ENCODE data around the gene CHAF1B. TPM values are rescaled to one million over a fixed set of nuclear protein-coding genes. Genes with fewer than 3 reads are reported as not detected.

CHAF1B gene
- total and polyA plus RNA-seq, 2 of the 8 experiments (the other 6 are each of a cell fraction or from before 2014, with no cell fraction given): 11.8 to 23.1 TPM

DNA sequence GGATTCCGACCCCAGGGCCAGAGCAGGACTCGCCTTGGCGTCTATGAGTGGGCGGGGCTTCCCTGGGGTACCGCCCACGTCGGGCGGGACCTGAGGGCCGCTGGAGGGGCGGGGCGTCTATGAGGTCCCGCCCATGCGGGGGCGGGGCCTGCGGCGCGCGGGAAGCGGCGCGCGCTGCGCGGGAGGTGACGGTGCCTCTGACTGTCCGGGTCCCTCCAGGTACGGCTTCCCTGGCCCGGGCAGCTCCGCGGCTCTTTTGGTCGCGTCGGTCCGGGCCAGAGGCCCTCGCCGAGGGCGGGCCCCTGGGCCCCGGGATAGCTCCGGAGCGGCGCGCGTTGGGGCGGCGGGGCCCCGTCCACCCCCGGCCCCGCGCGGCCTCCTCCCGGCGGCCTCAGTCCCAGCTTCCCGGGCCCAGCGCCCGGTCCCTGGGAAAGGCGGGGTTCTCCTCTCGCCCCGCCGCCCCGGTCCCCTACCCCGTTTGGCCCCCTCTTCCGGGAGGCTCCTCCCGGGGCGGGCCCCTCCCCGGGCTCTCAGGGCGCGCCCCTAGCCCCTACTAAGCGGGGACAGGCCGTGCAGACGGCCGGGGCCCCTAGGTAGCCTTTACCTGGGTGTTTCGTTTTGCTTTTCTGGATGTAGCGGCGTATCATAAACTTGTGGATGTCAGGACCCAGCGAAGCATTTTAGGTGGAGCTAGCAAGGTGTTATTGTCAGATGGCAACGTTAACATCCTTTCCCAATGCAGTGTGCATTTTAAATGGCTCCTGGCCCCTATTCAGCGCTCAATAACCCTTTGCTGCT is at the start of gene CHAF1B (continued):
- TF ChIP-seq, protein P1, sequence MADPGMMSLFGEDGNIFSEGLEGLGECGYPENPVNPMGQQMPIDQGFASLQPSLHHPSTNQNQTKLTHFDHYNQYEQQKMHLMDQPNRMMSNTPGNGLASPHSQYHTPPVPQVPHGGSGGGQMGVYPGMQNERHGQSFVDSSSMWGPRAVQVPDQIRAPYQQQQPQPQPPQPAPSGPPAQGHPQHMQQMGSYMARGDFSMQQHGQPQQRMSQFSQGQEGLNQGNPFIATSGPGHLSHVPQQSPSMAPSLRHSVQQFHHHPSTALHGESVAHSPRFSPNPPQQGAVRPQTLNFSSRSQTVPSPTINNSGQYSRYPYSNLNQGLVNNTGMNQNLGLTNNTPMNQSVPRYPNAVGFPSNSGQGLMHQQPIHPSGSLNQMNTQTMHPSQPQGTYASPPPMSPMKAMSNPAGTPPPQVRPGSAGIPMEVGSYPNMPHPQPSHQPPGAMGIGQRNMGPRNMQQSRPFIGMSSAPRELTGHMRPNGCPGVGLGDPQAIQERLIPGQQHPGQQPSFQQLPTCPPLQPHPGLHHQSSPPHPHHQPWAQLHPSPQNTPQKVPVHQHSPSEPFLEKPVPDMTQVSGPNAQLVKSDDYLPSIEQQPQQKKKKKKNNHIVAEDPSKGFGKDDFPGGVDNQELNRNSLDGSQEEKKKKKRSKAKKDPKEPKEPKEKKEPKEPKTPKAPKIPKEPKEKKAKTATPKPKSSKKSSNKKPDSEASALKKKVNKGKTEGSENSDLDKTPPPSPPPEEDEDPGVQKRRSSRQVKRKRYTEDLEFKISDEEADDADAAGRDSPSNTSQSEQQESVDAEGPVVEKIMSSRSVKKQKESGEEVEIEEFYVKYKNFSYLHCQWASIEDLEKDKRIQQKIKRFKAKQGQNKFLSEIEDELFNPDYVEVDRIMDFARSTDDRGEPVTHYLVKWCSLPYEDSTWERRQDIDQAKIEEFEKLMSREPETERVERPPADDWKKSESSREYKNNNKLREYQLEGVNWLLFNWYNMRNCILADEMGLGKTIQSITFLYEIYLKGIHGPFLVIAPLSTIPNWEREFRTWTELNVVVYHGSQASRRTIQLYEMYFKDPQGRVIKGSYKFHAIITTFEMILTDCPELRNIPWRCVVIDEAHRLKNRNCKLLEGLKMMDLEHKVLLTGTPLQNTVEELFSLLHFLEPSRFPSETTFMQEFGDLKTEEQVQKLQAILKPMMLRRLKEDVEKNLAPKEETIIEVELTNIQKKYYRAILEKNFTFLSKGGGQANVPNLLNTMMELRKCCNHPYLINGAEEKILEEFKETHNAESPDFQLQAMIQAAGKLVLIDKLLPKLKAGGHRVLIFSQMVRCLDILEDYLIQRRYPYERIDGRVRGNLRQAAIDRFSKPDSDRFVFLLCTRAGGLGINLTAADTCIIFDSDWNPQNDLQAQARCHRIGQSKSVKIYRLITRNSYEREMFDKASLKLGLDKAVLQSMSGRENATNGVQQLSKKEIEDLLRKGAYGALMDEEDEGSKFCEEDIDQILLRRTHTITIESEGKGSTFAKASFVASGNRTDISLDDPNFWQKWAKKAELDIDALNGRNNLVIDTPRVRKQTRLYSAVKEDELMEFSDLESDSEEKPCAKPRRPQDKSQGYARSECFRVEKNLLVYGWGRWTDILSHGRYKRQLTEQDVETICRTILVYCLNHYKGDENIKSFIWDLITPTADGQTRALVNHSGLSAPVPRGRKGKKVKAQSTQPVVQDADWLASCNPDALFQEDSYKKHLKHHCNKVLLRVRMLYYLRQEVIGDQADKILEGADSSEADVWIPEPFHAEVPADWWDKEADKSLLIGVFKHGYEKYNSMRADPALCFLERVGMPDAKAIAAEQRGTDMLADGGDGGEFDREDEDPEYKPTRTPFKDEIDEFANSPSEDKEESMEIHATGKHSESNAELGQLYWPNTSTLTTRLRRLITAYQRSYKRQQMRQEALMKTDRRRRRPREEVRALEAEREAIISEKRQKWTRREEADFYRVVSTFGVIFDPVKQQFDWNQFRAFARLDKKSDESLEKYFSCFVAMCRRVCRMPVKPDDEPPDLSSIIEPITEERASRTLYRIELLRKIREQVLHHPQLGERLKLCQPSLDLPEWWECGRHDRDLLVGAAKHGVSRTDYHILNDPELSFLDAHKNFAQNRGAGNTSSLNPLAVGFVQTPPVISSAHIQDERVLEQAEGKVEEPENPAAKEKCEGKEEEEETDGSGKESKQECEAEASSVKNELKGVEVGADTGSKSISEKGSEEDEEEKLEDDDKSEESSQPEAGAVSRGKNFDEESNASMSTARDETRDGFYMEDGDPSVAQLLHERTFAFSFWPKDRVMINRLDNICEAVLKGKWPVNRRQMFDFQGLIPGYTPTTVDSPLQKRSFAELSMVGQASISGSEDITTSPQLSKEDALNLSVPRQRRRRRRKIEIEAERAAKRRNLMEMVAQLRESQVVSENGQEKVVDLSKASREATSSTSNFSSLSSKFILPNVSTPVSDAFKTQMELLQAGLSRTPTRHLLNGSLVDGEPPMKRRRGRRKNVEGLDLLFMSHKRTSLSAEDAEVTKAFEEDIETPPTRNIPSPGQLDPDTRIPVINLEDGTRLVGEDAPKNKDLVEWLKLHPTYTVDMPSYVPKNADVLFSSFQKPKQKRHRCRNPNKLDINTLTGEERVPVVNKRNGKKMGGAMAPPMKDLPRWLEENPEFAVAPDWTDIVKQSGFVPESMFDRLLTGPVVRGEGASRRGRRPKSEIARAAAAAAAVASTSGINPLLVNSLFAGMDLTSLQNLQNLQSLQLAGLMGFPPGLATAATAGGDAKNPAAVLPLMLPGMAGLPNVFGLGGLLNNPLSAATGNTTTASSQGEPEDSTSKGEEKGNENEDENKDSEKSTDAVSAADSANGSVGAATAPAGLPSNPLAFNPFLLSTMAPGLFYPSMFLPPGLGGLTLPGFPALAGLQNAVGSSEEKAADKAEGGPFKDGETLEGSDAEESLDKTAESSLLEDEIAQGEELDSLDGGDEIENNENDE (IDR thresholded peaks at IDR 0.05; ENCODE audit: insufficient replicate concordance, low read length): no peak
- TF ChIP-seq CREB1 (IDR thresholded peaks at IDR 0.05): peak; percentile 60; the same call in 1 of the 2 replicates
- TF ChIP-seq, protein P2, sequence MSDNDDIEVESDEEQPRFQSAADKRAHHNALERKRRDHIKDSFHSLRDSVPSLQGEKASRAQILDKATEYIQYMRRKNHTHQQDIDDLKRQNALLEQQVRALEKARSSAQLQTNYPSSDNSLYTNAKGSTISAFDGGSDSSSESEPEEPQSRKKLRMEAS (IDR thresholded peaks at IDR 0.05): 0 out of 2 replicates have a peak, but pooled peaks have one; percentile 14
- TF ChIP-seq RFX5 (IDR thresholded peaks at IDR 0.05; ENCODE audit: borderline replicate concordance, low read depth, low read length): no peak
- TF ChIP-seq SP4 (IDR thresholded peaks at IDR 0.05; ENCODE audit: low read length): peak; percentile 68; the same call in 1 of the 2 replicates
- peak; percentile 83 for TF ChIP-seq PHF8 (conservative IDR thresholded peaks at IDR 0.05; ENCODE audit: low read depth, low read length)
- TF ChIP-seq BACH1 (IDR thresholded peaks at IDR 0.05; ENCODE audit: low read length): no peak
- TF ChIP-seq SIX5 (IDR thresholded peaks at IDR 0.05; ENCODE audit: low read depth, low read length): no peak
- no peak for TF ChIP-seq NANOG (IDR thresholded peaks at IDR 0.05; ENCODE audit: insufficient read depth, low read depth, low read length, poor library complexity, severe bottlenecking)
- no peak for TF ChIP-seq SAP30 (IDR thresholded peaks at IDR 0.05; ENCODE audit: insufficient read depth, insufficient replicate concordance, low read length)

All from H1 (cell line).